HG03460 (cell line): Measurements from ENCODE around the gene CISD1.

Experiments
- ATAC-seq: cut with Tn5 transposase; IDR thresholded peaks from one replicate; pipeline ENCODE4 v1.9.1; 2021; ENCODE audit not compliant: unreplicated experiment

The CISD1 gene

GRCh38 chr10:58265249-58265648 lies 3.7 kb upstream of the CISD1 start:
- ATAC-seq = no peak

GRCh38 chr10:58266003-58266825 lies 2.7 kb upstream of the CISD1 start:
- ATAC-seq = peak; percentile 9

DNA sequence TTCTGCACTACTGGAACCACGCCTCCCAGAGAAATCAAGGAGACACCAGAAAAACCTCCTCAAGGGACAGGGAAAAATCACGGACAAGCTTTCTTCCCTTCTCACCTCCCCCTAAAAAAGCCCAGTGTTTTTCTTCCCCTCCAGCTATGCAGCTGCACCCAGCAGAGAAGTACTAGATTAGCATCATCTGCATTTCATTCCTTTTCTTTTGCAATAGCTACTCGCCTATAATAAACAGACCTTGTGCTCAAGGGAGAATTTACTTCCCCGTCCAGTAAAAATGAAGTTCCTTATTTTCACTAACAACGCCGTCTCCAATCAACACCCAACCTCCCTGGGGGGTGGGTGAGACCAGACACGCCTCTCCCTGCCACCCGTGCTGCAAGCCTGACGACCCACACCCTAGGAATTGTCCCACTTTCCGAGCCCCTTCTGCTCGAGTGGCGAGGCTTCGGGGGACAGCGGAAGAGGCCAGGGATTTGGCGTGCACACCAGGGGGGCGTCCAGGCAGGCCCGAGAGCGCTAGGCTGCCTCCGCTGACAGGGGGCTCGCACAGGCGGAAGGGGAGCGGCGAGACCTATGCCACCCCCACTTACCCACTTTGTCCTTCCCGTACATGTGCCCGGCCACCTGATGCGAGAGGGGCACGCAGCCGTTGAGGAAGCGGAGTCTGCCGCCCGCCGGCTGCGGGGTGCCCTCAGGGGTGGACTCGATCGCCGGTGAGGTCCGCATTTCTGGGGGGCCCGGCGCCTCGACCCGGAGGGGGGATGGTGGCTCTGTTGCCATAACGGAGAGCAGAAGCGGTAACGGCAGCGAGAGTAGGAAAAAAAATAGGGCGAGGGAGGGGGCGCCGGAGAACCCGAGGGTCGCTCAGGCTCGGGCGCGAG lies 1.9 kb upstream of the CISD1 start:
- ATAC-seq = peak; percentile 3

DNA sequence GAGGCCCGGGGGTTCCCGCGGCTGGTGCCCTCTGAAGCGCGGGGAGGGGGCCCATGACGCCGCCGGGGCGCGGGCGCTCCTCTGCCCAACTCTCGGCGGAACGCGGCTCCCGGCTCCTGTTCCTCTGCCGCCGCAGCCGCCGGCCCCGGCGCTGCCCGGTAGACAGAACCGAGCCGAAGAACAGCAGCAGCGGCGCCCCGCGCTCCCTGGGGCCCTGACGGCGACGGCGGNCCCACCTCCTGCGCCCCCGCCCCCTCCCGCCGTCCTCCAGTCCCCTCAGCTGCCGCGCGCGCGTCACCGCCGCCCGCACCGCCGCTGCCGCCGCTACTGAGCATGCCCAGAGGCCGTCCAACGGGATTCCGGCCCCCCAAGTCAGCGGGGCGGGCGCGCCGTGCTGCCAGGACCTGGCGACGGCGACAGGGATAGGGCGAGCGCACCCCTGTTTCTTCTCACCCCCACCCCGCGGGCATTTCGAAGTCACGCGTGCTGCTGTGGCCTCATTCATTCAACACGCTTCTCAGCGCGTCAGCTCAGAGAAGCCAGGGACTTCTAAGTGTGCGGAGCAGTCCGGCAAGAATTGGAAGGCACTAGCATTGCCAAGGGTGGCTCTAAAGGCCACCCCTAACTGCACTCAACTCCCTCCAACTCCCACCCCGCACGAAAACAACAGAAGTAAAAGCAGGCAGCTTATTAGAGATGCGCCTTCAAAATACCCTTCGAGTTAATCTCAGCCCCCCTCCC lies 1.1 kb upstream of the CISD1 start, which contains the start of gene IPMK:
Gene IPMK (minus strand): TSS at position 182 of the 741 bp plus-strand sequence. CDS start 283 bp downstream, outside the sequence.
- ATAC-seq = peak; percentile 51

- peak; percentile 0 for ATAC-seq
Observed at GRCh38 chr10:58268454-58268945, 462 bp upstream of the CISD1 start.

- no peak for ATAC-seq
Observed at GRCh38 chr10:58269782-58270290, 874 bp downstream of the CISD1 start.

- no peak for ATAC-seq
Observed at GRCh38 chr10:58275261-58275660, 6.3 kb downstream of the CISD1 start.

- ATAC-seq = no peak
Observed at GRCh38 chr10:58275908-58276307, 6.9 kb downstream of the CISD1 start.

GRCh38 chr10:58278274-58278961 lies 9.5 kb downstream of the CISD1 start:
- ATAC-seq = no peak

- ATAC-seq = no peak
Observed at GRCh38 chr10:58278962-58279307, 10.0 kb downstream of the CISD1 start.

DNA sequence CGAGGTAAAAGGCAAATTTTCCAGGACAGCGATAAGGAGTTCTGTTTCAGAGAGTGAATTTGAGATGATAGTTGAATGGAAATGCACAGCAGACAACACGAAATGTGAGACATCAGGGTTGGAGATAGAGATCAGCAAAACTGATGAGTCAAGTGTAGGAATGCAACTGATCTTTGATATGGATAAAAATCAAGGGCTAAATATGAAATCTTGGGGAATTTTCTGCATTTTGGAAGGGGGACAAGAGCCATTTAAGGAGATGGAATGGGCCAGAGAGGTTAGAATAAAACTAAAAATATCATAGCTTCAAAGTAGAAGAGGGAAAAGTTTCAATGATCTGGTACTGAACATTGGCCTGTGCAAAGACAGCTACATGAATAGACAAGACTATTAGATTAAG lies 11.5 kb downstream of the CISD1 start:
- no peak for ATAC-seq

DNA sequence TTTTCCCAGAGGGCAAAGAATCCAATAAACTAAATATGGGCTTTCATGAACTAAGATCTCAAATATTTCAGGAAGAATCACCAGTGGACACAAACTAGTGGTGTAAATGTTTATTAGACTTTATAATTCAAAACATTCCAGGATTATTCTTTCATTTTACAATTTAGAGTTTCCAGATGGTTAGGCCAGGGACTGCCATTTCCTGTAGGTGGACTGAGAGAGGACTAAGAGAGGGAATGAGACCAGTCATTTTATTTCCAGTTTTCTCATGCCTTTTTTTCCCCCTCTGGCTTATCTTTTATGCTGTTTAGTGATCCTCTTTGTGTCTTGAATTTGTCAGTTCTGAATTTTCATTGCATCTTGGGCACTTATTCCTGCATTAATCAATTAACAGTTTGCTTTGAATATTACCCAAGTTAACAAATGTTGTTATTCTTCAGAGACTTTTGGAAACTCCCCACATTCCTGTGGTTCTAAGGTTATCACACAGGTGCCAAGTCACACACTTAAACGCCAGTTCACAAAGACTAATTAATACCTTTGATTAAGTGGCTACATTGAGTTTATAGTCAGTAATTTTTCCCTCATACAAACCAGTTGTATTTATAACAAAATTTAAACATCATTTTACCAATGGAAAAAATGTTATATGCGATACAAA lies 12.3 kb downstream of the CISD1 start:
- no peak for ATAC-seq

DNA sequence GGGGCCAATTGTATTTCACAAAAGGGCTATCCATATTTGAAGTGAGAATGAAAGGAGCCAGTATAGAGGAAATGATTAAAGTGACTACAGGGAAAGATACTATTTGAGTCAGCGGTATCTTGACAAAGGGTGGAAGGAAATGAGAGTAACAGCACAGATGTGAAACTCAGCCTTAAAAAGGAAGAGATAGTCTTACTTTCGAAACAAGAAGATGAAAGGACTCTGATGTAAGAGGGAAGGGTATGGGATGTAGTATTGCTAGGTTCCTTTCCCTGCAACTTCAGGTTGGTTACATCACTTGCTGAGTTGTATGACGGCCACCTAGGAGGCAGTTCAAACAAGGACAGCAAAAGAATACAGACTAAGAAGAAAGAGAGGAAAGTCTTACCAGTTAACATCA lies 13.7 kb downstream of the CISD1 start:
- ATAC-seq = peak; percentile 97

GRCh38 chr10:58291538-58292174 lies 22.7 kb downstream of the CISD1 start:
- peak; percentile 86 for ATAC-seq

- ATAC-seq = no peak
Observed at GRCh38 chr10:58293989-58294388, 25.0 kb downstream of the CISD1 start.

- ATAC-seq = peak; percentile 93
Observed at GRCh38 chr10:58299580-58299979, 30.6 kb downstream of the CISD1 start.

DNA sequence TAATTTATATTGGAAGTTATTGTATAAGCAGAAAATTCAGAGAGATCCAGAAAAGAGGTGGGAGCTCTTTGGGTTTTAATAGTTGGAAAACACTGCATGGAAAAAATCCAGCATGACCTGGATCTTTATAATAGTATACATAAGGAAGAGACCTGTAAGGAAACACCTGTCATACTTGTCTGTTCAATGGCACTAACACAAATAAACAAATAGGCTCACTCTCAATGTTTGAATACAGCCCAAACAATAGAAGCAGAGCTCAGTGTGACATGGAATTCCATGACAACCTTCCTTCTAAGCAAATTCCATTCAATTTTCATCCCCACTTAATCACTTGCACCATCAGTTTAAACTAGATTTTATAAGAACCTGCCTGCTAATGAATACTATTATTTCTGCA lies 31.7 kb downstream of the CISD1 start:
- no peak for ATAC-seq

DNA sequence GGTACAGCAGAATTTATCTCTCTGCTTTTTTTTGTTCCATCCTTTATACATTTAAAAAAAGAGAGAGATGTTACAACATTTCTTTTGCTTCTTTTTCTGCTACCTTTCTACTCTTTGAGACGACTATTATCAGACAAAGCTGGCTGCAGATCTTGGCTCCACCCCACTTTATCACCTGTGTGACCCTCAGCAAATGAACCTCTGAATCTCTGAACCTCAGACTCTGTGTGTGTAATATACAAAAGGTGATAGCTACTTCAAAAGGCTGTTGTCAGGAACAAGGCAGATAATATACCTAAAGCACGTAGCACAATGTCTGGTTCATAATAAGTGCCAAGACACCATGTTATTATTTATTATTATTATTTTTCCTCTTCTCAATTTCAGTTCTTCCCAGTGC lies 33.3 kb downstream of the CISD1 start:
- no peak for ATAC-seq

- no peak for ATAC-seq
Observed at GRCh38 chr10:58304099-58304633, 35.2 kb downstream of the CISD1 start.
